Measurements from ENCODE around the gene TMEM217. TPM values are rescaled to one million over a fixed set of nuclear protein-coding genes. Genes with fewer than 3 reads are reported as not detected.
"Not testable (repeated sequence)": the region's sequence is repeated elsewhere in the genome, so short reads cannot be mapped to it uniquely, and the experiment has no call there.

The TMEM217 gene
- total RNA-seq, 1 experiment from 2014 or later = 1.4 TPM

GRCh38 chr6:37218061-37218460, 39.9 kb downstream of the TMEM217 start:
- no peak for DNase-seq (ENCODE audit: low spot score)

- no peak for DNase-seq (ENCODE audit: low spot score)
These were observed 45.7 kb downstream of the TMEM217 start for GRCh38 chr6:37212268-37212667.

DNA sequence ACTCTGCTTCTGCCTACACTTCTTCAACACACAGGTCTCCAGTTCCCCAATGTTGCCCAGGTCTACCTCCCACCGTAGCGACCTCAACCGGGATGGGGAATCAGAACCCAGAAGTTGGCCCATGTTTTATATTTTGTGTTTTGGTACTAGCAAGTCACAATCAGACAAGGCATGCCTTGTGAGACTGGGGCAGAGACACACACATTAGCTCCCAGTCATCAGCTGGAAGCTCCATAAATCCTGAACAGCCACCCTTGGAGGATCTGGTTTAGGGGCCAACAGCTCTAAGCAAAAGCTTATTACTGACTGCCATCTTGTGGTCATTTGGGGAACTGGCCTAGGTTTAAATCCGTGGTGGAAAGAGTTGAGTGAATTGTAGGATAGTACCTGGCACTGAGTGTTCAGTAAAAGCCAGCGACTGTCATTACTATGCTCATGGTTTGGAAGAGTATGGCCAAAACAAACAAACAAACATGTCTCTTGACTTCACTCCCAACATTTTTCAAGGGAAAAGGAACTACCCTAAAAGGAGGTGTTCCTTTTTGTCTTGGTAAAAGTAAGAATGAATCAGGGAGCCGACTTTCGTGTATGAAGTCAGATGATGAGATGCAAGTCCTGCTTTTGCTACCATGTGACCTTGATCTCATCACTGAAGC, 47.5 kb downstream of the TMEM217 start:
- DNase-seq (ENCODE audit: low spot score) = peak; percentile 95

GRCh38 chr6:37209461-37210205, 48.3 kb downstream of the TMEM217 start:
- no peak for DNase-seq (ENCODE audit: low spot score)

- no peak for DNase-seq (ENCODE audit: low spot score)
These were observed 49.2 kb downstream of the TMEM217 start for GRCh38 chr6:37208793-37209192.

DNA sequence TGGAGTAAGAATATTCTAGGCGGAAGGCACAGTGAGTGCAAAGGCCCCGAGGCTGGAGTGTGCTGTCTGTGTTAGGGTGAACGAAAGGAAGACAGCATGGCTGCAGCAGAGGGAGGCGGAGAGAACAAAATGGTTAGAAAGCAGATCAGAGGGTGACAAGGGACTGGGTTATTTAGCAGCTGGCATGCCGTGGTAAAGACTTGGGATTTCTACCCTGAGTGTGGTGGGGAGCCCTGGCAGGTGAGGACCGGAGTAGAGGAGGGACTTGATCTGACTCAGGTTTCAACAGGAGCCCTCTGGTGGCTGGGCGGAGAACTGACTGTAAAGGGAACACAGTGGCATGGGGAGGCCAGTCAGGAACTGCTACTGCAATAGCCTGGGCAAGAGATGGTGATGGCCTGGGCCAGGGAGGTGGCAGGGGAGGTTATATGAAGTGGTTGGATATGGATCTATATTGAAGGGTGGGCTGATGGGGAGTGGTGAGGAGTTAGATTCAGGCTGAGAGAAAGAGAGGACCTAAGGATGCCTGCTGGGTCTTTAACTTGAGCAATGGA, 50.0 kb downstream of the TMEM217 start:
- peak; percentile 91 for DNase-seq (ENCODE audit: low spot score)

DNA sequence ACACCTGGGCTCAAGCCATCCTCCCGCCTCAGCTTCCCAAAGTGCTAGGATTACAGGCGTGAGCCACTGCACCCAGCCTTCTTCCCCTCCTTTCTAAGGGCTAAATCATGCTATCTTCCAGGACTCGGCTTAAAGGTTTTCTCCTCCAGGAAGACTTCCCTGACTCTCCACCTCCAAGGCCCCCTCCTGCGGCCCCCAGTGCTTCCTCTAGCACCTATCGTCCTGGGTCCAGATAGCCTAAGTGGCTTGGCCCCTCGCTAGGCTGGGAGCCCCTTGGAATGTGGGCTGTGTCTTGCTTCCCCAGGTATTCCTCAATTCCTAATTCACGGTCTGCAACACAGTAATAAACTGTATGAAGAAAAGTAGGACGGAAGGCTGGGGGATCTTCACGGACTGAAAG, 51.3 kb downstream of the TMEM217 start:
- DNase-seq (ENCODE audit: low spot score) = no peak

DNA sequence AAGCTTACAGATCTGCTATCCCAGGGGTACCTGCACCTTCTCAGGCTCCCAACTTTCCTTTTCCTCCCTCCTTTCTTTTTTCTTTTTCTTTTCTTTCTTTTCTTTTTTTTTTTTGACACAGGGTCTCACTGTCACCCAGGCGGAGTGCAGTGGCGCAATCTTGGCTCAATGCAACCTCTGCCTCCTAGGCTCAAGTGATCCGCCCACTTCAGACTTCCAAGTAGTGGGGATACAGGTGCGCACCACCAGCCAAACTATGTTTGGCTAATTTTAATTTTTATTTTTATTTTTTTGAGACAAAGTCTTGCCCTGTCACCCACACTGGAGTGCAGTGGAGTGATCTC, 52.0 kb downstream of the TMEM217 start:
- no peak for DNase-seq (ENCODE audit: low spot score)

- DNase-seq (ENCODE audit: low spot score) = no peak
These were observed 52.6 kb downstream of the TMEM217 start for GRCh38 chr6:37205175-37205996.

GRCh38 chr6:37204014-37204751, 53.8 kb downstream of the TMEM217 start:
- peak; percentile 85 for DNase-seq (ENCODE audit: low spot score)

- peak; percentile 65 for DNase-seq (ENCODE audit: low spot score)
These were observed 55.0 kb downstream of the TMEM217 start for GRCh38 chr6:37202788-37203491.

DNA sequence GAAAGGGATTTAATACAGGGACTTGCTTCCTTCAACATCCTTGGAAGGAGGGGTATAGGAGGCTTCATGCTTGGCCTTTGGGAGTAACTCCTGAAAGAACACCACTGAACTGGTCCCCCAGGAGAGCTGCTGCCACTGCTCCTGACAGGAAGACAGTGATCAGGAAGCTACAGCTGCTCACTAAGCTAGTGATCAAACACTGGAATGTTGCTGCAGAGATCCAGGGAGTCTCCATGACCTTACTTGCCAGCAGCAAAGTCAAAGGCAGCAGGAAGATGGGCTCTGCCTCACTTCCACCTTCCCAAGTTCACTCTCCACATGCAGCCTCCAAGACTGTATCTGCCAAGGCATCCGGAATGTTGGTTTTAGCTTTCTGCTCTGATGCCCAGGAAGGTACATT, 56.2 kb downstream of the TMEM217 start:
- no peak for DNase-seq (ENCODE audit: low spot score)

DNA sequence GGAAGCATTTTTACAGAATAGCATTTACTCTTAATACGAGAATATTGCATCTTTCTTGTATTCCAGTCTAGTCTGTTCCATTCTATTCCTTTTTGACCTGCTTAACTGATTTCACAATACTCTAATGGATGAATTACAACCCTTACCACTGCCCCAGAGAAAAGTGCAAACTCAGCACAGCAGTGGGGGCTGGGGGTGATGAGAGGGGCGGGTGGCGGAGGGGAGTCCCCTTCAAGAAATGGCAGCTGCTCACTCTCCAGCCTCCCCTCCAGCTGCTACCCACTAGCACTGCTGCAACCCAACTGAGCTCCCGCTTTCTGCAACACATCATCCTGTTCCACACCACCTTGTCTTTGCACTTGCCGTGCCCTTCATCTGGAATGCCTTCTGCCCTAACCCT, 57.9 kb downstream of the TMEM217 start:
- DNase-seq (ENCODE audit: low spot score) = no peak

DNA sequence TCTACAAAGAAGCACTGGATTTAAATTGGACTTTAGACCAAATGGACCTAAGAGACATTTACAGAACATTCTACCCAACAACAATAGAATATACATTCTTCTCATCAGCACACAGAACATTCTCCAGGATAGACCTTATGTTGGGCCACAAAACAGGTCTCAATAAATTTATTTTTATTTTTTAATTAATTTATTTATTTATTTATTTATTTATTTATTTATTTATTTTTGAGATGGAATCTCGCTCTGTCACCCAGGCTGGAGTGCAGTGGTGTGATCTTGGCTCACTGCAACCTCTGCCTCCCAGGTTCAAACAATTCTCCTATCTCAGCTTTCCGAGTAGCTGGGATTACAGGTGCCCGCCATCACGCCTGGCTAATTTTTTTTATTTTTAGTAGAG, 61.5 kb downstream of the TMEM217 start:
- not testable (repeated sequence) for DNase-seq (ENCODE audit: low spot score)

DNA sequence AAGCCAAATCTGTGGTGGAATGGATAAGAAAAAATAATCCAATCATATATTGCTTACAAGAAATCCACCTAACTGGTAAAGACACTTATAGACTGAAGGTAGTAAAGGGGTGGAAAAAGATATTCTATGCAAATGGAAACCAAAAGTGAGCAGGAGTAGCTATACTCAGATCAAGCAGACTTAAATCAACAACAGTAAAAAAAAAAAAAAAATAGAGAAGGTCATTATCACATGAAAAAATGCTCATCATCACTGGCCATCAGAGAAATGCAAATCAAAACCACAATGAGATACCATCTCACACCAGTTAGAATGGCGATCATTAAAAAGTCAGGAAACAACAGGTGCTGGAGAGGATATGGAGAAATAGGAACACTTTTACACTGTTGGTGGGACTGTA, 63.1 kb downstream of the TMEM217 start:
- not testable (repeated sequence) for DNase-seq (ENCODE audit: low spot score)

DNA sequence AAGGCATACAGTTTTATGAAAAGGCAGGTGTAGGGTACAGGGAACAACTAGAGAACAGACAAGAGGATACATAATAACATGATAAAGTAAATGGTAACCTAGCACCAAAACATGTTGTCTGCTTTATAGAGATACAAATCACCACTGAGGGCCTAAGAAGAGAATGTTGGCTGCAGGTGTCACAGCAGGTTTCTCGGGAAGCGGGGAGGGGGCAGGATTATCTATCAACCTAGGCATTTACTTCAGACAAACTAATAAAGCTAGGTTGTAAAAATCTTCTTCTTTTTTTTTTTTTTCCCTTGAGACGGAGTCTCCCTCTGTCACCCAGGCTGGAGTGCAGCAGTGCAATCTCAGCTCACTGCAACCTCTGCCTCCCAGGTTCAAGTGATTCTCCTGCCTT, 65.3 kb downstream of the TMEM217 start:
- DNase-seq (ENCODE audit: low spot score) = no peak

- no peak for DNase-seq (ENCODE audit: low spot score)
These were observed 67.8 kb downstream of the TMEM217 start for GRCh38 chr6:37190159-37190535.

GRCh38 chr6:37188962-37189510, 68.9 kb downstream of the TMEM217 start:
- no peak for DNase-seq (ENCODE audit: low spot score)

DNA sequence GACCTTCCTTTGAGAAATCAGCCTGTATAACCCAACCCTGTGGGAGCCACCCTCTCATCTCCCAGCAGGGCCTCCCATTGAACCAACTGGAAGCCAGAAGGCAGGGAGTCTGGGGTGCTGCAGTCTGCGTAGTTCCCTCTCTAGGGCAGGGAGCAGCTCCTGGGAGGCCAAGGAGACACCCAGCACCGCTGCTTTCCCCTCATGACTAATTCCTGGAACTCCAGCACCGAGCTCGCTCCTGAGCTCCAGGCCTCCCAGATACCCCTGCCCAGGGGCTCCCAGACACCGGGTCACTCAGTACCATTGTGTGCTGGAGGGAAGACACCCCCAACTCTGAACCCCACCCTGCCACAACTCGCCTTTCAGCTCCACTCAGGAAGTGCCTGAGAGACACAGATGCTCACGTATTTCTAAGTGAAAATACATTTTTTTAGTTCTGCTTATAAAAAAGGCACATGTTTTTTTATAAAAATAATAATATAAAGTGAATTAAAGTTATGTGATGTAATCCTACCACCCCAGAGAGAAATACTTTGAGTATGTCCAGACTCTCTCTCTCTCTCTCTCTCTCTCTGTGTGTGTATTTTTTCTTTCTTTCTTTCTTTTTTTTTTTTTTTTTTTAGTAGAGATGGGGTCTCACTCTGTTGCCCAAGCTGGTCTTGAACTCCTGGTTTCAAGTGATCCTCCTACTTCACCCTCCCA, 70.5 kb downstream of the TMEM217 start:
- no peak for DNase-seq (ENCODE audit: low spot score)
